ENCODE measurements around the gene MIPEP.
"Not testable (repeated sequence)": the region's sequence is repeated elsewhere in the genome, so short reads cannot be mapped to it uniquely, and the experiment has no call there.

Gene MIPEP

DNA sequence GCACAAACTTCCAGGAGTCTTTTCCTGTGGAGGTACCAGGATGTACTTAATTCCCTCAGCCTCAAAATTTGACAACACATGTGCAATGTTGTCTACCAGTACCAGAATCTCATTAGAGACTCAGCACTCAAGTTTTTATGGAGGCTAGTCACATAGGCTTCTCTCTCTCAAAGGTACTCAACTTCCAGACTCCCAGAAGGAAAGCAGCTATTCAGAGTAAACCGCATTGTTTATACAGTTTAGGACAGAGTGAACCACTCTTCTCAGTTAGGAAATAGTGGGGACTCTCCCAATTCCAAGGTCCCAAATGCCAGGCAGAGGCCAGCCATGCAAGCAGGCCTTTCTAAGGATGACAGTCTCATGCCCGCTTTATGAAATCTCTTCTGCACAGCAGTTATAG, 16.6 kb upstream of the MIPEP start:
- H3K27ac ChIP-seq (ENCODE audit: low read length): no peak overlapping the region
- peaks cover 3% of the 10 kb centered on the region for H3K27me3 ChIP-seq (ENCODE audit: low read depth, low read length)
- no peak overlapping the region for H3K4me3 ChIP-seq (ENCODE audit: low read depth in 1 of 2, low read length in 2 of 2)
- H3K9me3 ChIP-seq (ENCODE audit: control insufficient read depth in 1 of 2, low read length in 2 of 2): no peaks in the 10 kb centered on the region
- H3K36me3 ChIP-seq (ENCODE audit: control insufficient read depth in 1 of 2, insufficient read depth in 2 of 2, low read length in 2 of 2): no peaks in the 10 kb centered on the region
- peaks cover 0 to 7% of the 10 kb centered on the region in 2 donors for H3K4me1 ChIP-seq (ENCODE audit: control insufficient read depth in 1 of 2, insufficient read depth in 2 of 2, low read length in 2 of 2)

DNA sequence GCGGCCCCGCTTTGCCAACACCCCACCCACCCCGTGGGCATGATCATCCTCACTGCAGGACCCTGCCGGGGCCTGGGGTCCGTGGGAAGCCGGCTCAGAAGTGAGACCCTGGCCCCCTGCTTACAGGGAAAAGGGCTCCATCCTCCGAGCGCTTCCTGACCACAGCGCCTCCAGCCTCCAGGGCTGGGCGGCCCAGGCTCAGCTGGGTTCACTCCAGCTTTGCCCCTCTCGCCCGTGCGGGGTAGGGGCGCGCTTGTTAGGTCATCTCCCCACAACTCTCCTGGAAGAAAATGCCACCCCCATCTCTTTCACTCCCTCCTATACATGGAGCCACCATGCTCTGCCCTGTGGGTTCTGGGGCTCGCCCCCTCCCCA, 14.7 kb upstream of the MIPEP start:
- H3K4me3 ChIP-seq (ENCODE audit: low read depth in 1 of 2, low read length in 2 of 2): peak overlapping the region in 1 of 2 donors; percentile 48
- no peaks in the 10 kb centered on the region for H3K9me3 ChIP-seq (ENCODE audit: control insufficient read depth in 1 of 2, low read length in 2 of 2)
- H3K4me1 ChIP-seq (ENCODE audit: control insufficient read depth in 1 of 2, insufficient read depth in 2 of 2, low read length in 2 of 2): peaks cover 0 to 7% of the 10 kb centered on the region in 2 donors
- H3K27ac ChIP-seq (ENCODE audit: low read length): no peak overlapping the region
- H3K27me3 ChIP-seq (ENCODE audit: low read depth, low read length): peaks cover 3% of the 10 kb centered on the region
- no peaks in the 10 kb centered on the region for H3K36me3 ChIP-seq (ENCODE audit: control insufficient read depth in 1 of 2, insufficient read depth in 2 of 2, low read length in 2 of 2)

DNA sequence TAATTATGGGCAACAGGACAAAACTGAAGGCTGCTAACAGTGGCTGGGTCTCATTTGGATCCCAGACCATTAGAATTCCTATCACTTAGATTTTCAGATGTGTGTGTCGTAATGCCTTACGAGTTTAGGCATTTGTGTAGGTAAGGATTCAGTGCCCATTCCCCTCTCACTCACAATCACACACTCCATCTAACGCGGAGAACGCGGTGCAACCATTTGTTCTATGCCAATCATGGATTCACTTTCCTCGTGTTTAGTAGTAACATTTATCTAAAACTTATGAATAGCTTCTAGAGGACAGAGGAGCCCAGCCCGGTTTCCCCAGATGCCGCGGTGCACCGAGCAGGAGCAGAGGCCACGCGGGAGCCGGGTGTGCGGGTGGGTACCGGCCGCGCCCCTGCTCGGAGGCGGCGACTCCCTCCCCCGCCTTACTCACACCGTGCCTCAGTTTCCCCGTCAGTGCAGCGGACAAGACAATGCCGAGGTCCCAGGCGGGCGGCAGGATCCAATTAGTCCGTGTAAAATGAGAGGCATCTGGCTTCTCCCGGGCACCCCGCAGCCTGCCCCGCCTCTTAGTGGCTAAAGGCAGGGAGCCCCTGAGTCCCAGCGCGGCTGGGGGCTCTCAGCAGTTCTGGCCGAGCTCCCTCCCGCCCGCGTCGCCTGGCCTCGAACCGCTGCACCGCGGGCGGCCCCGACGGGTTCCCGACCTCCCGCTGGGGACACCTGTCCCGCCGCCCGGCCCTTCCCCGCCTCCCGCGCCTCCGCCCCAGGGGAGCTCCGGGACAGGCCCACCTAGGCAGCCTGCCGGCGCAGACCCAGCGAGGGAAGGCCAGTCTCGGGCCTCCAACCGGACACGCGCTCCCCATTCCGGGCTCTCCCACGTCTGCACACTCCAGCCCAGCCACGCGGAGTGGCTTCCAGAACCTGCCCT, 14.0 kb upstream of the MIPEP start:
- Histone ChIP-seq H3K4me1 (ENCODE audit: control insufficient read depth in 1 of 2, insufficient read depth in 2 of 2, low read length in 2 of 2) (peaks cover 0 to 7% of the 10 kb centered on the region in 2 donors), H3K9me3 (ENCODE audit: control insufficient read depth in 1 of 2, low read length in 2 of 2) (no peaks in the 10 kb centered on the region), H3K27me3 (ENCODE audit: low read depth, low read length) (peaks cover 3% of the 10 kb centered on the region), H3K36me3 (ENCODE audit: control insufficient read depth in 1 of 2, insufficient read depth in 2 of 2, low read length in 2 of 2) (no peaks in the 10 kb centered on the region), H3K4me3 (ENCODE audit: low read depth in 1 of 2, low read length in 2 of 2) (peak overlapping the region in 1 of 2 donors; percentile 48), H3K27ac (ENCODE audit: low read length) (no peak overlapping the region)

DNA sequence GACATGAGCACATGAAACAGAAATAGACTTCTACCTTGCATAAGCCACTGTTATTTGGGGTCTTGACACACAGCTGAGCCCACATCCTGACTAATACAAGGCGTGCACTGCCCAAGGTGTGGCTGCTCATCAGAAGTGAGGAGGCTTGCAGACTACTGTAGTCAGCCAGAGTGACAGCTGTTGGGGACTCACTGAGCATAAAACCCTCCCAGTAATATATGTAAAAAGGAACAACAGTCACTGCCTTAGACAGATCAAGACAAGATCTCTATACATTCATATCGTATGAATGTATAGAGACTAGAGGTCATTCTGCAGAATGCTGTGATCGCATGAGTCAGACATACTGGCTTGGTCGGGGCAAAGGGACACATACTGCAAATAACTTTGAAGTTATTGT, 12.2 kb upstream of the MIPEP start:
- H3K36me3 ChIP-seq (ENCODE audit: control insufficient read depth in 1 of 2, insufficient read depth in 2 of 2, low read length in 2 of 2): no peaks in the 10 kb centered on the region
- no peak overlapping the region for H3K27ac ChIP-seq (ENCODE audit: low read length)
- no peak overlapping the region for H3K4me3 ChIP-seq (ENCODE audit: low read depth in 1 of 2, low read length in 2 of 2)
- H3K27me3 ChIP-seq (ENCODE audit: low read depth, low read length): peaks cover 3% of the 10 kb centered on the region
- no peaks in the 10 kb centered on the region for H3K9me3 ChIP-seq (ENCODE audit: control insufficient read depth in 1 of 2, low read length in 2 of 2)
- H3K4me1 ChIP-seq (ENCODE audit: control insufficient read depth in 1 of 2, insufficient read depth in 2 of 2, low read length in 2 of 2): peaks cover 0 to 11% of the 10 kb centered on the region in 2 donors

DNA sequence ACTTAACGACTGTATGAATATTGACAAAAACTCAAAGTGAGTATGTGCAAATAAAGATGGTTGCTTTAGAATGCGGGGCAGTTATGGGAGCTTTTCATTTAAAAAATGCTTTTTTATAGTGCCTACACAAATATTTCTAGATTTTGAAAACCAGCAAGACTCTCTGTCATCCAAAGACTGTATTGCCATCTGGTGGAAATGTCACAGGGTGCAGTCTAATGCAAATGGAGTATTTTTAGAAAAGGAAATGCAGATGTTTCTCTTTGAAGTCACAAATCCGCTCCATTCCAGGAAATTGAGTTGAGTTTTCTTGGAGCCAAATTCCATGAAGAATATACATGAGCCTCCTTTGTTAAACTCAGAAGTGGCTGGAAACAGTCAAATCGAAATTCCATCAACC, 10.4 kb upstream of the MIPEP start:
- Histone ChIP-seq H3K9me3 (ENCODE audit: control insufficient read depth in 1 of 2, low read length in 2 of 2) (no peaks in the 10 kb centered on the region), H3K36me3 (ENCODE audit: control insufficient read depth in 1 of 2, insufficient read depth in 2 of 2, low read length in 2 of 2) (no peaks in the 10 kb centered on the region), H3K27me3 (ENCODE audit: low read depth, low read length) (peaks cover 3% of the 10 kb centered on the region), H3K4me1 (ENCODE audit: control insufficient read depth in 1 of 2, insufficient read depth in 2 of 2, low read length in 2 of 2) (peaks cover 0 to 11% of the 10 kb centered on the region in 2 donors), H3K4me3 (ENCODE audit: low read depth in 1 of 2, low read length in 2 of 2) (no peak overlapping the region), H3K27ac (ENCODE audit: low read length) (no peak overlapping the region)

DNA sequence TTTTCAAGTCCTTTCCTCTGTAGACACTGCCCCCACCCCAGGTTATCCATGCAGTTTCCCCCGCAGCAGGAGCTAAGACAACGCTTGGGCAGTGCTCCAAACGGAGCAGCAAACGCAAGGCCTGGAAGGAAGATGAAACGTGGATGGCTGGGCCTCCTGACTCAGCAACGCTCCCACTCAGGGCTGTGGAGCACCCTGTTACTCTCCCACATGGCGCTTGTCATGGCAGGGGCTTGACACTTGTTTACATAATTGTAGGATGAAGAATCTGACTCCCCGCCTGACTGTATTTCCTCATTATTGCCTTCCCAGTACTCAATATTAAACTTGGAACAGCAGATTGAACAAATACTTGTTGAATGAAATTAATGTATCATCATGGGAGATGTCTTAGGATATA, 8.9 kb upstream of the MIPEP start:
- Histone ChIP-seq H3K4me3 (ENCODE audit: low read depth in 1 of 2, low read length in 2 of 2) (no peak overlapping the region), H3K27ac (ENCODE audit: low read length) (no peak overlapping the region), H3K9me3 (ENCODE audit: control insufficient read depth in 1 of 2, low read length in 2 of 2) (no peaks in the 10 kb centered on the region), H3K27me3 (ENCODE audit: low read depth, low read length) (peaks cover 3% of the 10 kb centered on the region), H3K36me3 (ENCODE audit: control insufficient read depth in 1 of 2, insufficient read depth in 2 of 2, low read length in 2 of 2) (no peaks in the 10 kb centered on the region), H3K4me1 (ENCODE audit: control insufficient read depth in 1 of 2, insufficient read depth in 2 of 2, low read length in 2 of 2) (peaks cover 0 to 6% of the 10 kb centered on the region in 2 donors)

DNA sequence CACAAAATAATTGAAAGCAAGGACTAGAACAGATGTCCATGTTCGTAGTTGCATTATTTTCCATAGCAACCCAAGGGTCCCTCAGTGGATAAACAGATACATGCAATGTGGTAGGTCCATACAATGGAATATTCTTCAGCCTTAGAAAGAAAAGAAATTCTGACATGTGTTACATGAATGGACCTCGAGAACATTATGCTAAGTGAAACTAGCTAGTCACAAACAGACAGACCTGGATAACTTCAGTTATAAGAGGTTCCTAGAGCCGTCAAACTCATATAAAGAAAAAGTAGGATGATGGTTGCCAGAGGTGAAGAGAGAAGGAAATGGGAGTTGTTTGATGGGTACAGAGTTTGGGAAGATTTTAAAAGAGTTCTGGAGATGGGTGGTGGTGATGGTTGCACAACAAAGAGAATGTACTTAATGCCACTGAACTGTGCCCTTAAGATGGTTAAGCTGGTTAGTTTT, 8.3 kb upstream of the MIPEP start, which contains the start of gene C1QTNF9B:
C1QTNF9B (minus strand) TSS at position 51 of the 468 bp plus-strand sequence.
- H3K4me3 ChIP-seq (ENCODE audit: low read depth in 1 of 2, low read length in 2 of 2); H3K36me3 ChIP-seq (ENCODE audit: control insufficient read depth in 1 of 2, insufficient read depth in 2 of 2, low read length in 2 of 2); H3K9me3 ChIP-seq (ENCODE audit: control insufficient read depth in 1 of 2, low read length in 2 of 2); H3K27ac ChIP-seq (ENCODE audit: low read length); H3K4me1 ChIP-seq (ENCODE audit: control insufficient read depth in 1 of 2, insufficient read depth in 2 of 2, low read length in 2 of 2); H3K27me3 ChIP-seq (ENCODE audit: low read depth, low read length): not testable (repeated sequence)

DNA sequence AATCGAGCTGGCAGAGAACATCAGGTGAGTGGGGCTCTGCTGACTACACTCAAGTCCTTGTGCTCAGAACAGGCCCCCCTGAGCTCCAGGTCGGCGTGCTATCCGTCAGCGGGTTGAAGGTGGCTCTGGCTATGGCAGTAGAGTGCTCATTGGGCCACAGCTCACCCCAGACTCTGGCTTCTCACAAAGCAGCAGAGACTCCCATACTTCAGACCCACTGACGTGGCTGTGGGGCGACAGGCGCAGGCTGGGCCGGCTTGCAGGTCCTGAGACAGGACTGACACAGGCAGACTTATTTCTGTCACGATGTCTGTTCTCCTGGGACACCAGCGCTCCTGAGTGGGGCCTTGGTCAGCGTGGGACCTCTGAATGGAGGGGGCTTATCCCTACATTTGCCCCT, 5.5 kb upstream of the MIPEP start:
- H3K4me3 ChIP-seq (ENCODE audit: low read depth in 1 of 2, low read length in 2 of 2); H3K9me3 ChIP-seq (ENCODE audit: control insufficient read depth in 1 of 2, low read length in 2 of 2); H3K4me1 ChIP-seq (ENCODE audit: control insufficient read depth in 1 of 2, insufficient read depth in 2 of 2, low read length in 2 of 2); H3K27ac ChIP-seq (ENCODE audit: low read length); H3K27me3 ChIP-seq (ENCODE audit: low read depth, low read length); H3K36me3 ChIP-seq (ENCODE audit: control insufficient read depth in 1 of 2, insufficient read depth in 2 of 2, low read length in 2 of 2): not testable (repeated sequence)

DNA sequence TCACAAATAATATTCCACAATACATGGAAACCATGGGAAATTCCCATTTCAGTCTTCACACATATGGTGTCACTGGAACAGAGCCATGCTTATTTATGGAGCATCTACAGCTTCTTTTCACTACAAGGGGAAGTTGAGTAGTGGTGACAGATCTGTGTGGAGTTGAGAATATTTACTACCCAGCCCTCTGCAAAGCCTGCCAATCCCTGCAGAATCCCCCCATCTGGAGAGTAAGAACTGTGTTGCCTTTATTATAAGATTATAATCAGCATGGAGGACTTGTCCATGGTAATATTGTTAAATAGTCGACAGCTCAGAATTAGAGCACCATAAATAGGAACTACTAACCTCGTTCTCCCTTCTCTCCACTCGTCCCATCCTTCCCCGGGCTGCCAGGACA, 4.6 kb upstream of the MIPEP start:
- H3K9me3 ChIP-seq (ENCODE audit: control insufficient read depth in 1 of 2, low read length in 2 of 2); H3K27ac ChIP-seq (ENCODE audit: low read length); H3K36me3 ChIP-seq (ENCODE audit: control insufficient read depth in 1 of 2, insufficient read depth in 2 of 2, low read length in 2 of 2); H3K4me1 ChIP-seq (ENCODE audit: control insufficient read depth in 1 of 2, insufficient read depth in 2 of 2, low read length in 2 of 2); H3K4me3 ChIP-seq (ENCODE audit: low read depth in 1 of 2, low read length in 2 of 2); H3K27me3 ChIP-seq (ENCODE audit: low read depth, low read length): not testable (repeated sequence)

DNA sequence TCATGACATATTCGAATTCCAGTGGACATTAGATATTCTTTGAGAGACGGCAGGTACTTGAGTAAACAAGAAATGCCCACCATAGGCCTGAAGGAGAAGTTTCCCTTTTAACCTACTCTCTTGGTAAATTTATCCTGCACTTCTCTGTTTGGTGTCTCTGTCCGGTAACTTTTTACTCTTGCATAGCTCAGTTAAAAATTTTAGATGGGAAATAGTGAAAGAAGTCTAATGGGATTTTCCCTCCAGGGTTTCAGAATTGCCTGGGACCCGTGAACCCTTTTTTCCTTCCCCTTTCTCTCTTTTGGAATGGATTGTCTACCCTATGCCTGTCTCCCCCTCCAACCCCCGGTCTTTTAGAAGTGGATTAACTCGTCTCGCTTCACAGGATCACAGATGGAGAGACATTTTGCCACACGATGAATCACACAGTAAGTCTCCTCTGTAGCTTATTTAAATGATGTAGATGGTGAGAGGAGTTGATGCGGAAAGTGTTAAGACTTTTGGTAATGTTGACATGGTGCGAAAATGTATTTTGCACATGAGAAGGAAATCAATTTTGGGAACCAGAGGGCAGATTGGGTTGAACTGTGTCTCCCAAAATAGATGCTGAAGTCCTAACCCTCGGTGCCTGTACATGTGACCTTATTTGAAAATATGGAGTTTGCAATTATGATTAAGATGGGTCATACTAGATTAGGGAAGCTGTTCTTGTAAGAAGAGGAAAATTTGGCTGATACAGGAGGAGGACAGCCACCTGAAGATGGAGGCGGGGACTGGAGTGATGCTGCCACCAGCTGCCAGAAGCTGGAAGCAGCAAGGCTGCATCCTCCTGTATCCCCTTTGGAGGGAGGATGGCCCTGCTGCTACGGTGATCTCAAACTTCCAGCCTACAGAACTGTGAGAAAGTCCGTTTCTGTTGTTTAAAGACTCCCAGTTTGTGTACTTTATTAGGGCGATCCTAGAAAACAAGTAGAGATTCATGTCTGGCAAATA, 711 bp upstream of the MIPEP start:
- Histone ChIP-seq H3K4me1 (ENCODE audit: control insufficient read depth in 1 of 2, insufficient read depth in 2 of 2, low read length in 2 of 2) (peaks cover 0 to 10% of the 10 kb centered on the region in 2 donors), H3K27ac (ENCODE audit: low read length) (no peak overlapping the region), H3K4me3 (ENCODE audit: low read depth in 1 of 2, low read length in 2 of 2) (peak overlapping the region; percentile 73 to 96), H3K27me3 (ENCODE audit: low read depth, low read length) (no peaks in the 10 kb centered on the region), H3K9me3 (ENCODE audit: control insufficient read depth in 1 of 2, low read length in 2 of 2) (no peaks in the 10 kb centered on the region), H3K36me3 (ENCODE audit: control insufficient read depth in 1 of 2, insufficient read depth in 2 of 2, low read length in 2 of 2) (peaks cover 0 to 6% of the 10 kb centered on the region in 2 donors)

DNA sequence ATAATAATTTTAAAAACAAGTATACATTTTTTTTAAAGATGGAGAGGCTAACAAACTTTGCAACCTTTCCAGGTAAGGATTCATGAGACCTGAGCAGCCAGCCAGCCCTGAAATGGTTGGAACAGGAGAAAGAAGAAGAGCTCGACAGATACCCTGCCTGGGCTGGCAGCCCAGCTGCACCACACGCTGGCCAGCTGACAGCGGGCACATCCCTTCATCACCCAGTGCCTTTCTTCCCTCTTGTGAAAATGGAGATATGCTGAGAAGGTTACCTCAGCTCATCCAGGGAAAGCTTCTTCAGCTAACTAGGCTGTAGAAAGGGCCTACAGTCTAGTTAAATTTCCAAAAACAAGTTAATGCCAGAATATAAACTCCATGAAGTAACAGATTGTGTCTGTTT, 4.8 kb downstream of the MIPEP start:
- H3K36me3 ChIP-seq (ENCODE audit: control insufficient read depth in 1 of 2, insufficient read depth in 2 of 2, low read length in 2 of 2): peaks cover 0 to 15% of the 10 kb centered on the region in 2 donors
- H3K27me3 ChIP-seq (ENCODE audit: low read depth, low read length); H3K9me3 ChIP-seq (ENCODE audit: control insufficient read depth in 1 of 2, low read length in 2 of 2); H3K4me1 ChIP-seq (ENCODE audit: control insufficient read depth in 1 of 2, insufficient read depth in 2 of 2, low read length in 2 of 2); H3K4me3 ChIP-seq (ENCODE audit: low read depth in 1 of 2, low read length in 2 of 2); H3K27ac ChIP-seq (ENCODE audit: low read length): not testable (repeated sequence)

Data from muscle layer of duodenum (tissue), 2 donors.